WTC11 (cell line): ENCODE measurements around the gene CNGA2. TPM values are rescaled to one million over a fixed set of nuclear protein-coding genes. Genes with fewer than 3 reads are reported as not detected.

Experiments
- ATAC-seq: fragments of 200-7000 bp; cut with Tn5 transposase; 2 replicates; pipeline ENCODE4 v1.10.0; 2021; ENCODE audit warnings: mild to moderate bottlenecking, moderate library complexity
- Bru-seq: library from RNA; stranded (reverse); fragments of 400-500 nt; gene quantifications from one replicate; lab custom pipeline; 2021; lab: Mats Ljungman, UMichigan
- CTCF ChIA-PET: fragments of 300-600 bp; sonication (Branson Sonifier 250); formaldehyde crosslinking; loops from one replicate; lab custom pipeline; 2021; ENCODE audit warnings: antibody characterized with exemption; lab: Charles Lee
- POLR2A ChIA-PET: fragments of 350-600 bp; sonication (Branson Sonifier 250); formaldehyde crosslinking; loops from one replicate; lab custom pipeline; 2021; ENCODE audit warnings: antibody characterized with exemption; lab: Charles Lee
- DNase-seq: peaks from one replicate; pipeline ENCODE4 v3.0.0; 2021; ENCODE audit warnings: low spot score
- H3K27ac Mint-ChIP-seq: 2 replicates; pipeline ENCODE4 v1.8.0; 2021; ENCODE audit warnings: mixed read lengths
- H3K27me3 Mint-ChIP-seq: 2 replicates; pipeline ENCODE4 v1.8.0; 2021; ENCODE audit warnings: low read depth, mild to moderate bottlenecking, moderate library complexity, mixed read lengths
- H3K36me3 Mint-ChIP-seq: 2 replicates; pipeline ENCODE4 v1.8.0; 2021; ENCODE audit warnings: mixed read lengths
- H3K4me1 Mint-ChIP-seq: 2 replicates; pipeline ENCODE4 v1.8.0; 2022; ENCODE audit warnings: mixed read lengths
- H3K4me3 Mint-ChIP-seq: 2 replicates; pipeline ENCODE4 v1.8.0; 2021; ENCODE audit warnings: mild to moderate bottlenecking, moderate library complexity, mixed read lengths
- H3K9me3 Mint-ChIP-seq: 2 replicates; pipeline ENCODE4 v1.8.0; 2021; ENCODE audit warnings: mixed read lengths
- AFF4 ChIP-seq: sonication (generic); formaldehyde crosslinking; IDR thresholded peaks from 2 replicates; pipeline ENCODE4 v1.8.1; 2023; ENCODE audit warnings: mild to moderate bottlenecking, missing genetic modification reagents, borderline replicate concordance
- ATF6 ChIP-seq: sonication (generic); formaldehyde crosslinking; IDR thresholded peaks from 2 replicates; pipeline ENCODE4 v1.8.1; 2023; ENCODE audit warnings: mild to moderate bottlenecking, missing genetic modification reagents
- CDX4 ChIP-seq: fragments of 250-450 bp; sonication (Bioruptor Pico); IDR thresholded peaks from 2 replicates; pipeline ENCODE4 v1.9.0; 2021; ENCODE audit warnings: moderate library complexity, mild to moderate bottlenecking, inconsistent platforms, borderline replicate concordance
- ELF4 ChIP-seq: sonication (generic); formaldehyde crosslinking; IDR thresholded peaks from 2 replicates; pipeline ENCODE4 v1.8.1; 2022; ENCODE audit warnings: low read depth, mild to moderate bottlenecking, moderate library complexity, missing genetic modification reagents
- ERG ChIP-seq: fragments of 250-450 bp; sonication (Bioruptor Pico); IDR thresholded peaks from 2 replicates; pipeline ENCODE4 v1.8.0; 2021; ENCODE audit warnings: mild to moderate bottlenecking
- ESRRA ChIP-seq: sonication (generic); formaldehyde crosslinking; IDR thresholded peaks from 2 replicates; pipeline ENCODE4 v1.8.1; 2022; ENCODE audit warnings: mild to moderate bottlenecking, missing genetic modification reagents, borderline replicate concordance
- GRHL2 ChIP-seq: fragments of 250-450 bp; sonication (Bioruptor Pico); IDR thresholded peaks from 2 replicates; pipeline ENCODE4 v1.8.0; 2022; ENCODE audit warnings: mild to moderate bottlenecking, moderate library complexity; ENCODE audit not compliant: insufficient replicate concordance, severe bottlenecking
- GTF2I ChIP-seq: fragments of 250-450 bp; sonication (Bioruptor Pico); conservative IDR thresholded peaks from 2 replicates; pipeline ENCODE4 v1.4.0; 2021; ENCODE audit warnings: mild to moderate bottlenecking
- JAZF1 ChIP-seq: fragments of 250-450 bp; sonication (Bioruptor Pico); IDR thresholded peaks from 2 replicates; pipeline ENCODE4 v1.9.0; 2021; ENCODE audit warnings: moderate library complexity, mild to moderate bottlenecking, inconsistent platforms
- JUN ChIP-seq: sonication (generic); formaldehyde crosslinking; IDR thresholded peaks from 2 replicates; pipeline ENCODE4 v1.8.0; 2023; ENCODE audit warnings: mild to moderate bottlenecking, missing genetic modification reagents
- MXD4 ChIP-seq: fragments of 250-450 bp; sonication (Bioruptor Pico); IDR thresholded peaks from 2 replicates; pipeline ENCODE4 v1.8.0; 2021; ENCODE audit warnings: mild to moderate bottlenecking, moderate library complexity, borderline replicate concordance
- NFATC4 ChIP-seq: fragments of 250-450 bp; sonication (Bioruptor Pico); IDR thresholded peaks from 2 replicates; pipeline ENCODE4 v1.9.0; 2021; ENCODE audit warnings: mild to moderate bottlenecking
- NR2C2 ChIP-seq: sonication (generic); formaldehyde crosslinking; IDR thresholded peaks from 2 replicates; pipeline ENCODE4 v1.8.0; 2022; ENCODE audit warnings: mild to moderate bottlenecking, missing genetic modification reagents
- PREB ChIP-seq: sonication (generic); formaldehyde crosslinking; IDR thresholded peaks from 2 replicates; pipeline ENCODE4 v1.8.1; 2022; ENCODE audit warnings: mild to moderate bottlenecking, missing genetic modification reagents, moderate library complexity, borderline replicate concordance
- PRRX2 ChIP-seq: fragments of 250-450 bp; sonication (Bioruptor Pico); IDR thresholded peaks from 2 replicates; pipeline ENCODE4 v1.8.0; 2021; ENCODE audit warnings: mild to moderate bottlenecking
- RORB ChIP-seq: fragments of 250-450 bp; sonication (Bioruptor Pico); IDR thresholded peaks from 2 replicates; pipeline ENCODE4 v1.9.0; 2021; ENCODE audit warnings: mild to moderate bottlenecking
- ZNF532 ChIP-seq: fragments of 250-450 bp; sonication (Bioruptor Pico); IDR thresholded peaks from 2 replicates; pipeline ENCODE4 v1.9.0; 2021; ENCODE audit warnings: mild to moderate bottlenecking, borderline replicate concordance
- long read RNA-seq, 3 experiments: library from RNA in 1 of 3; library from capped mRNA in 1 of 3; library from polyadenylated mRNA in 1 of 3; unstranded in 2 of 3; stranded (forward) in 1 of 3; transcript quantifications; one replicate each; pipeline ENCODE4 v2.0.0, GENCODE V29; 2021
- total RNA-seq: library from RNA; stranded (reverse); gene quantifications from 3 replicates; pipeline ENCODE4 v1.2.3, GENCODE V29; 2021

The CNGA2 gene
- not detected in 3 replicates for total RNA-seq
- Bru-seq, nascent RNA = not detected
- long read RNA-seq, experiment 1 = 0 reads
- long read RNA-seq, experiment 2 = 0 reads
- long read RNA-seq, experiment 3 = 0 reads

- Mint-ChIP-seq H3K4me1 (no peaks in the 10 kb centered on the region), H3K27ac (no peak within 1 kb of the TSS), H3K36me3 (no peaks in the 10 kb centered on the region), H3K27me3 (no peaks in the 10 kb centered on the region; the same call in none of the 2 replicates), H3K4me3 (no peak within 1 kb of the TSS), H3K9me3 (0 out of 2 replicates have a peak, but pooled peaks cover 6% of the 10 kb centered on the region)
- POLR2A ChIA-PET = no interaction called here
- CTCF ChIA-PET = no interaction called here
- TF ChIP-seq RORB = no peak
- TF ChIP-seq CDX4 (CRISPR knock-in tag) = no peak
- no peak for TF ChIP-seq ATF6 (CRISPR knock-in tag)
- TF ChIP-seq AFF4 (CRISPR knock-in tag) = no peak
- no peak for TF ChIP-seq GTF2I (CRISPR knock-in tag)
- no peak for DNase-seq
- ATAC-seq = no peak
Observed at GRCh38 chrX:151734446-151734845, at the start of gene CNGA2. Gene CNGA2, plus strand, starts transcription at chrX:151734746. Its CDS starts 3,738 bp downstream, at chrX:151738484.

GRCh38 chrX:151687635-151688034 lies 46.9 kb upstream of the CNGA2 start:
- H3K9me3 Mint-ChIP-seq = no peaks in the 10 kb centered on the region
- ATAC-seq (no peak), DNase-seq (no peak)
- H3K27ac Mint-ChIP-seq = no peak overlapping the region
- CTCF ChIA-PET = no interaction called here
- POLR2A ChIA-PET = no interaction called here
- no peaks in the 10 kb centered on the region for H3K27me3 Mint-ChIP-seq
- no peak overlapping the region for H3K4me3 Mint-ChIP-seq
- no peaks in the 10 kb centered on the region for H3K36me3 Mint-ChIP-seq
- H3K4me1 Mint-ChIP-seq = no peaks in the 10 kb centered on the region
- TF ChIP-seq ELF4 (CRISPR knock-in tag) = no peak
- TF ChIP-seq PREB (CRISPR knock-in tag) = no peak
- TF ChIP-seq PRRX2 (CRISPR knock-in tag) = no peak
- TF ChIP-seq GRHL2 (CRISPR knock-in tag) = no peak
- TF ChIP-seq NFATC4 (CRISPR knock-in tag) = no peak
- TF ChIP-seq JAZF1 (CRISPR knock-in tag) = no peak
- TF ChIP-seq ZNF532 (CRISPR knock-in tag) = no peak
- TF ChIP-seq NR2C2 (CRISPR knock-in tag) = no peak
- no peak for TF ChIP-seq JUN (CRISPR knock-in tag)
- no peak for TF ChIP-seq AFF4 (CRISPR knock-in tag)
- TF ChIP-seq ESRRA = no peak
- TF ChIP-seq ERG (CRISPR knock-in tag) = no peak
- TF ChIP-seq MXD4 (CRISPR knock-in tag) = no peak
